ENCODE results near the gene NHSL2. TPM values are rescaled to one million over a fixed set of nuclear protein-coding genes. Genes with fewer than 3 reads are reported as not detected.

Gene NHSL2
- total and polyA plus RNA-seq, 2 of the 13 experiments (the other 11 are each of a cell fraction or from before 2014, with no cell fraction given), result not detected

- intact Hi-C loops (cut with micrococcal nuclease; ENCODE audit: unreplicated experiment), result no loop called here
- Histone ChIP-seq H3K4me1 (ENCODE audit: insufficient read depth, low read length) (no peaks in the 10 kb centered on the region), H3K27me3 (ENCODE audit: control insufficient read depth in 1 of 2, insufficient read depth in 2 of 2, low read length in 2 of 2) (no peaks in the 10 kb centered on the region), H3K9me3 (ENCODE audit: low read length) (no peaks in the 10 kb centered on the region), H3K79me2 (ENCODE audit: insufficient read depth, low read length) (no peaks in the 10 kb centered on the region), H3K36me3 (replicated peaks in 1 of 2; ENCODE audit: control insufficient read depth in 1 of 2, insufficient read depth in 2 of 2, low read length in 2 of 2) (no peaks in the 10 kb centered on the region), H3K27ac (ENCODE audit: extremely low read length, insufficient read depth, low read length) (no peak overlapping the region), H2AFZ (ENCODE audit: low read length) (no peak overlapping the region), H3K4me2 (ENCODE audit: low read depth, low read length) (no peak overlapping the region), H3K4me3 (replicated peaks in 1 of 3; ENCODE audit: insufficient read depth in 1 of 3, low read depth in 2 of 3, low read length in 3 of 3) (no peak overlapping the region), H3K9ac (ENCODE audit: insufficient read depth, low read depth, low read length) (no peak overlapping the region), H4K20me1 (ENCODE audit: insufficient read depth, low read length) (no peaks in the 10 kb centered on the region)
- POLR2A ChIA-PET, result no interaction called here
- DNase-seq (ENCODE audit: low spot score) (no peak), ATAC-seq (no peak), FAIRE-seq (no peak)
- no TSS peak for BruUV-seq (replicated peaks)
- WGBS (ENCODE audit: low lambda C conversion rate), result 0% methylated on average over 2 of the region's 2 CpGs
- in situ Hi-C loops (cut with HindIII; ENCODE audit: extremely low pct_ligation_motif_present, low pct_unique_long_range_greater_than_20kb), result no loop called here
- CTCF ChIA-PET (ENCODE audit: low intra/inter-chr PET ratio, low total read pairs), result no interaction called here
- no peak for TF ChIP-seq ZNF672 (CRISPR knock-in tag; IDR thresholded peaks at IDR 0.05)
- no peak for TF ChIP-seq MIER3 (CRISPR knock-in tag; IDR thresholded peaks at IDR 0.05; ENCODE audit: borderline replicate concordance)
- TF ChIP-seq ZNF562 (CRISPR knock-in tag; IDR thresholded peaks at IDR 0.05; ENCODE audit: borderline replicate concordance), result no peak
- TF ChIP-seq MAFG (CRISPR knock-in tag; IDR thresholded peaks at IDR 0.05), result no peak
- no peak for TF ChIP-seq ZNF276 (CRISPR knock-in tag; IDR thresholded peaks at IDR 0.05; ENCODE audit: low read depth)
- no peak for TF ChIP-seq TAF15 (IDR thresholded peaks at IDR 0.05; ENCODE audit: low read depth, low read length, poor library complexity, severe bottlenecking)
- TF ChIP-seq KAT2B (IDR thresholded peaks at IDR 0.05; ENCODE audit: borderline replicate concordance, low read depth, low read length), result no peak
- TF ChIP-seq ZNF790 (CRISPR knock-in tag; IDR thresholded peaks at IDR 0.05; ENCODE audit: borderline replicate concordance), result no peak
- TF ChIP-seq ZNF674 (CRISPR knock-in tag; IDR thresholded peaks at IDR 0.05; ENCODE audit: low read depth), result no peak
- TF ChIP-seq NFKB2 (CRISPR knock-in tag; IDR thresholded peaks at IDR 0.05; ENCODE audit: borderline replicate concordance), result no peak
- no peak for TF ChIP-seq NCOA1 (CRISPR knock-in tag; IDR thresholded peaks at IDR 0.05)
- TF ChIP-seq BRF2 (CRISPR knock-in tag; IDR thresholded peaks at IDR 0.05), result no peak
- TF ChIP-seq ATF4 (CRISPR knock-in tag; IDR thresholded peaks at IDR 0.05), result no peak
- no peak for TF ChIP-seq ZNF530 (CRISPR knock-in tag; IDR thresholded peaks at IDR 0.05; ENCODE audit: low read depth)
- no peak for TF ChIP-seq ZNF766 (CRISPR knock-in tag; IDR thresholded peaks at IDR 0.05; ENCODE audit: borderline replicate concordance)
- TF ChIP-seq CEBPZ (IDR thresholded peaks at IDR 0.05; ENCODE audit: low read length), result no peak
These were observed 18.2 kb downstream of the NHSL2 start for GRCh38 chrX:71928856-71929255.

Measured in HepG2 (cell line).